GM12872 (cell line): ENCODE measurements around the gene CAMK2A.

ENCODE experiments used
- CTCF ChIP-seq: IDR thresholded peaks from 3 replicates; pipeline ENCODE4 v1.5.1; 2011; ENCODE audit warnings: low read depth, mild to moderate bottlenecking, low read length, moderate library complexity; ENCODE audit not compliant: insufficient read depth

CAMK2A gene

GRCh38 chr5:150196986-150197385 is 92.6 kb downstream of the CAMK2A start:
- TF ChIP-seq CTCF, result no peak

DNA sequence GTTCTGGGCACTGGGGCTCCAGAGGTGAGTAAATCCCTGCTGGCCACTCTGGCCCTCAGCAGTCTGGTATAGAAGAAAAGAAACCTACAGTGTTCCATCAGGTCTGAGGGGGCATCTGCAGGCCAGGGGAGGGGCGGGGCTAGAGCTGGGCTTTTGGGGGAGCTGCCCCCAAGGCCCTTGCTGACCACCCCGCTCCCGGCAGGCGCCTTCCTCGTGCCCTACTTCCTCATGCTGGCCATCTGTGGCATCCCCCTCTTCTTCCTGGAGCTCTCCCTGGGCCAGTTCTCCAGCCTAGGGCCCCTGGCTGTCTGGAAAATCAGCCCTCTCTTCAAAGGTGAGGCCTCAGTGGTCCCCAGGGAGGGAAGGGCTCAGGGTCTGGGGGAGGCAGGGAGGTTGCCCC is 93.1 kb downstream of the CAMK2A start:
- no peak for TF ChIP-seq CTCF

DNA sequence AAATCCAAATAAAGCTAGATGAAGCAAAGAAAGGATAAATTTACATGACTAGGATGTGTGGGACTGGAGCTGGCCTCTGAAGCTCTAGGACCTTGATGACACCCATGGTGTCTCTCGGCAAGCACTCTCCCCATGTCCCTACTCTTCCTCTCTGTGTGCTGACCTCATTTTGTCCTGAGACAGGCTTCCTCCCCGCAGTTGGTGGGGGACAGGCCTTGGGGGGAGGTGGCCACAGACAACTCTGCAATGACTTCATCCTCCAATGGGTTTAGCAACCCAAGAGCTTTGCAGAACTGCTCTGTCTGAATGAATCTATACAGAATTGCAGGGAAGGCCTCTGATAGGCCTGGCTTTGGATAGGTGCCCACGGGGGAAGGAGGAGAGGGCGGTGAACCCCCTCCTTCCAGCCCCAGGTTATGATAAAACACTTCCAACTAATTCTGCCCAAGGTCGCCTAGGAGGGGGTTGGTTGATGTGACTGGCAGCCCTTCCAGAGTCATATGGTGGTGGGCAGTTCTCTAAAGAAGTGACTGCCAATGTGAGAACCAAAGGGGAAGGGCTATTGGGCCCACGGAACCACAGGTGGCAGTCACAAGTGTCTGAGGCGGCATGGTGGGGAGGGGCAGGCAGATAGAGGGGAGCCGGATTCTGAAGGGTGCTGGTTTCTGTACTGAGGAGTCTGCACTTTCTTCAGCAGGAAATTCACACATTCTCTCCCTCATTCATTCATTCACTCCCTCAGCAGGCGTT is 93.7 kb downstream of the CAMK2A start:
- TF ChIP-seq CTCF, result no peak

DNA sequence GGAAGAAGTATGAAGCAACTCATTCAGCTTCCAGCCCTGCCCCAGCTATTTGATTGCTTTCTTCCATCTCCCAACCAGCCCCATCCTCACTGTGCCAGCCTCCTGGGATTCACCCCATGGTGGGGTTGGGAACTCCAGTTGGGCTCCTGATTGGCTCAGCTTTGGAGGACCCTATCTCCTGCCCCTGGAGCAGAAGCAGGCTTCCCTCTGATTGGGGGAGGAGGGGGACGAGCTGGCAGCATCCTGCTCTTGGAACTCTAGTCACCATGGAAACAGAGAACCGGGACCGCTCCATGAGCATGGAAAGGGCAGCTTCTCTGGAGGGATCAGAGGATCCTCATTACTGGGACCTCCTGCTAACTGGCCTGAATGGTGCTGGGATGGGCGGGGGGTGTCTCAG is 97.1 kb downstream of the CAMK2A start:
- no peak for TF ChIP-seq CTCF

DNA sequence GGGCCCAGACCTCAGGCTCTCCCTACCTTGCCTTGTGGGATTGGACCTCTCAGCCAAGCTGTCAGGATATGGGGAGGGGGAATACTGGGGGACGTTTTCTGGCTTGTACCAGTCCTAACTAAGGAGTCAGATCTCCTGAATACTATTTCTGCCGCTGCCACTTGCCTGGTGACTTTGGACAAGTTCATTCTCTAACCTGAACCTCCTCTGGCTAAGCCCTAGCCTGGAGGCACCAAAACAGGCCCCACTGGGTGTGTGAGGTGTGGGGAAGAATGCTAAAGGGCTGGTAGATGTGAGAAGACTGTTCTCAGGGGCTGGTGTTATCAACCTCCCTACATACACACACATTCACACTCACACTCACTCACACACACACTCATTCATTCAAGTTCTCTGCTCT is 98.6 kb downstream of the CAMK2A start:
- no peak for TF ChIP-seq CTCF

DNA sequence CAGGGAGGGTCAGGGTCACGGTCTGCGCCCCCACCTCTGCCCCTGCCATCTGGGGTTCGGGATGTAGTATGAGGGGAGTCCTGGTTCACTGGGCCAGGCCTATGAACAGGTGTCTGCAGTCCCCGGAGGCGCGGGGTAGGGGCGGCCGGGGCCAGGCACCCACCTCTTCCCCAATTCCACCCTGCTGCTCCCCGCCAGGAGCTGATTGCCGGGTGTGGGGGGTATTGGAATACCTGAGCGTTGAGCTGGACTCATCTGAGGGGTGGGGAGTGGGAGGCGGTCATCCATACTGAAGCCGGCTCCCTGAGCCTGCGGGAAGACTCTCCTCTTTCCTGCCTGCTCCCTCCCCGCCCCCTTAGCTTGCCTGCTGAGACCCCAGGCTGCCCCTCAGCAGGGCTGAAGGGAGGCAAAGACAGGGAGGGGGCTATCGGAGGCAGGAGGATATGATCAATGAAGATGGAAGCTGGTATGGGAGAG is 99.0 kb downstream of the CAMK2A start:
- no peak for TF ChIP-seq CTCF

DNA sequence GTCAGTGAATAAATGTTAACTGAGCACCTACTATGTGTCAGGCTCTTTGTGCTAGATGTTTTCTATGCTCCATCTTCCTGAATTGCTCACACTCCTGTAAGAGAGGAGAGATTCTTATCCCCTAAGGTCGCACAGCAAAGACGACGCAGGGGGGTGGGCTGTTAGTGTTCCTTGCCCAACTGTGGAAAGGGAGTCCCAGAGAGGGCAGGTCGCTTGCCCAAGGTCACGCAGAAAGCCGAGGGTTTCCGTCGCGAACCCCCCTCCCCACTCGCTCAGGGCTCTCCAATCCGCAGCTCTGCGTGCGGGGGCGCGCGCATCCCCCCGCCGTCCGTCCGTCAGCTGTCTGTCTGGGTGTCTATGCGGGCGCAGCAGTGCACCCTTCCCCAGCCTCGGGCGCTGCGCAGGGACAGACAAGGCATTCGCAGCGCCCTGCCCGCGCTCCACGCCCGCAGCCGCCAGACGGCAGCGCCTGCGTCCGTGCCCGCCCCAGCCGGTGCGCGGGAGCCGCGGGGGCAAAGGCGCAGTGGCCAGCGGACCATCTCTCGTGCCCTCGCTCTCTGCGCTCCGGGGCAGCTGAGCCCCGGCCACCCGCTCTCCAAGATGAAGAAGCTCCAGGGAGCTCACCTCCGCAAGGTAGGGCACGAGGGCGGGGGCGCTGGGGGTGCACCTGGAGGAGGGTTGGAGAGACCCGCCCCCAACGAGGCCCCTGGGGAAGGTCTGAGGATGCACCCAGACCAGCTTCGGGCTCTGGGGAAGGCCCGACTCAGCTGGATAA is 99.7 kb downstream of the CAMK2A start, which contains the start of gene SLC6A7:
TSS of gene SLC6A7 (plus strand) at position 335 of the 775 bp plus-strand sequence. CDS start at position 601, 266 bp downstream.
- no peak for TF ChIP-seq CTCF
